HG03139 (cell line): Measurements from ENCODE around the gene FILIP1.
A peak's percentile ranks its signal among the peaks of the same experiment; 100 is the strongest.

ENCODE experiments used
- ATAC-seq: cut with Tn5 transposase; IDR thresholded peaks from one replicate; pipeline ENCODE4 v1.9.1; 2021; ENCODE audit not compliant: unreplicated experiment

FILIP1 gene

GRCh38 chr6:75302280-75302679, 191.3 kb downstream of the FILIP1 start:
- ATAC-seq = no peak

- no peak for ATAC-seq
Observed at GRCh38 chr6:75301537-75301936, 192.1 kb downstream of the FILIP1 start.

- ATAC-seq = no peak
Observed at GRCh38 chr6:75301088-75301487, 192.5 kb downstream of the FILIP1 start.

GRCh38 chr6:75300531-75300855, 193.1 kb downstream of the FILIP1 start:
- no peak for ATAC-seq

- no peak for ATAC-seq
Observed at GRCh38 chr6:75299801-75300530, 193.6 kb downstream of the FILIP1 start.

GRCh38 chr6:75296811-75297779, 196.5 kb downstream of the FILIP1 start:
- no peak for ATAC-seq

GRCh38 chr6:75292555-75292954, 201.0 kb downstream of the FILIP1 start:
- no peak for ATAC-seq

GRCh38 chr6:75291744-75292143, 201.9 kb downstream of the FILIP1 start:
- ATAC-seq = no peak

- no peak for ATAC-seq
Observed at GRCh38 chr6:75291331-75291730, 202.3 kb downstream of the FILIP1 start.

GRCh38 chr6:75290136-75290945, 203.3 kb downstream of the FILIP1 start:
- ATAC-seq = no peak

GRCh38 chr6:75288023-75288422, 205.6 kb downstream of the FILIP1 start:
- no peak for ATAC-seq

GRCh38 chr6:75287424-75287823, 206.2 kb downstream of the FILIP1 start:
- ATAC-seq = no peak

GRCh38 chr6:75286955-75287354, 206.6 kb downstream of the FILIP1 start:
- no peak for ATAC-seq

- no peak for ATAC-seq
Observed at GRCh38 chr6:75285283-75285639, 208.3 kb downstream of the FILIP1 start.

GRCh38 chr6:75284632-75285282, 208.8 kb downstream of the FILIP1 start, which contains the start of gene TMEM30A:
Gene TMEM30A, minus strand, starts transcription at chr6:75284792. Its CDS starts 154 bp downstream, at chr6:75284638.
- peak; percentile 92 for ATAC-seq

- no peak for ATAC-seq
Observed at GRCh38 chr6:75283907-75284631, 209.5 kb downstream of the FILIP1 start.

GRCh38 chr6:75282706-75283105, 210.9 kb downstream of the FILIP1 start:
- no peak for ATAC-seq

GRCh38 chr6:75281653-75282052, 211.9 kb downstream of the FILIP1 start:
- no peak for ATAC-seq

- ATAC-seq = no peak
Observed at GRCh38 chr6:75280131-75280855, 213.3 kb downstream of the FILIP1 start.
